ENCODE data around the gene EVI2B. TPM values are rescaled to one million over a fixed set of nuclear protein-coding genes. Genes with fewer than 3 reads are reported as not detected.
"Not testable (repeated sequence)": the region's sequence is repeated elsewhere in the genome, so short reads cannot be mapped to it uniquely, and the experiment has no call there.

The EVI2B gene
- total RNA-seq, 1 donor from 2014 or later, result 0.52 TPM

GRCh38 chr17:31294820-31295488, 18.9 kb downstream of the EVI2B start:
- Histone ChIP-seq H3K27me3 (ENCODE audit: control insufficient read depth in 3 of 3, insufficient read depth in 3 of 3, low read length in 3 of 3) (no peaks in the 10 kb centered on the region), H3K4me1 (ENCODE audit: control insufficient read depth in 3 of 3, insufficient read depth in 3 of 3, low read length in 3 of 3) (no peaks in the 10 kb centered on the region), H3K36me3 (ENCODE audit: control insufficient read depth in 3 of 3, insufficient read depth in 3 of 3, low read length in 3 of 3) (no peaks in the 10 kb centered on the region), H3K9me3 (ENCODE audit: control insufficient read depth in 3 of 3, low read length in 3 of 3) (no peaks in the 10 kb centered on the region), H3K4me3 (ENCODE audit: low read length in 3 of 3) (no peak overlapping the region), H3K27ac (ENCODE audit: low read depth, low read length) (no peak overlapping the region), H3K9ac (ENCODE audit: low read depth in 1 of 3, low read length in 3 of 3) (no peak overlapping the region)

- H3K4me3 ChIP-seq (ENCODE audit: low read length in 3 of 3), result no peak overlapping the region
- H3K9me3 ChIP-seq (ENCODE audit: control insufficient read depth in 3 of 3, low read length in 3 of 3), result no peaks in the 10 kb centered on the region
- H3K36me3 ChIP-seq (ENCODE audit: control insufficient read depth in 3 of 3, insufficient read depth in 3 of 3, low read length in 3 of 3), result no peaks in the 10 kb centered on the region
- no peak overlapping the region for H3K27ac ChIP-seq (ENCODE audit: low read depth, low read length)
- no peaks in the 10 kb centered on the region for H3K4me1 ChIP-seq (ENCODE audit: control insufficient read depth in 3 of 3, insufficient read depth in 3 of 3, low read length in 3 of 3)
- no peaks in the 10 kb centered on the region for H3K27me3 ChIP-seq (ENCODE audit: control insufficient read depth in 3 of 3, insufficient read depth in 3 of 3, low read length in 3 of 3)
- H3K9ac ChIP-seq (ENCODE audit: low read depth in 1 of 3, low read length in 3 of 3), result no peak overlapping the region
Measured at GRCh38 chr17:31294231-31294630, 19.6 kb downstream of the EVI2B start.

- no peaks in the 10 kb centered on the region for H3K36me3 ChIP-seq (ENCODE audit: control insufficient read depth in 3 of 3, insufficient read depth in 3 of 3, low read length in 3 of 3)
- no peak overlapping the region for H3K4me3 ChIP-seq (ENCODE audit: low read length in 3 of 3)
- H3K27ac ChIP-seq (ENCODE audit: low read depth, low read length), result no peak overlapping the region
- no peaks in the 10 kb centered on the region for H3K4me1 ChIP-seq (ENCODE audit: control insufficient read depth in 3 of 3, insufficient read depth in 3 of 3, low read length in 3 of 3)
- no peaks in the 10 kb centered on the region for H3K9me3 ChIP-seq (ENCODE audit: control insufficient read depth in 3 of 3, low read length in 3 of 3)
- H3K27me3 ChIP-seq (ENCODE audit: control insufficient read depth in 3 of 3, insufficient read depth in 3 of 3, low read length in 3 of 3), result no peaks in the 10 kb centered on the region
- no peak overlapping the region for H3K9ac ChIP-seq (ENCODE audit: low read depth in 1 of 3, low read length in 3 of 3)
Measured at GRCh38 chr17:31293581-31293980, 20.3 kb downstream of the EVI2B start.

- Histone ChIP-seq H3K9me3 (ENCODE audit: control insufficient read depth in 3 of 3, low read length in 3 of 3) (no peaks in the 10 kb centered on the region), H3K4me1 (ENCODE audit: control insufficient read depth in 3 of 3, insufficient read depth in 3 of 3, low read length in 3 of 3) (no peaks in the 10 kb centered on the region), H3K27ac (ENCODE audit: low read depth, low read length) (no peak overlapping the region), H3K27me3 (ENCODE audit: control insufficient read depth in 3 of 3, insufficient read depth in 3 of 3, low read length in 3 of 3) (no peaks in the 10 kb centered on the region), H3K4me3 (ENCODE audit: low read length in 3 of 3) (no peak overlapping the region), H3K36me3 (ENCODE audit: control insufficient read depth in 3 of 3, insufficient read depth in 3 of 3, low read length in 3 of 3) (no peaks in the 10 kb centered on the region), H3K9ac (ENCODE audit: low read depth in 1 of 3, low read length in 3 of 3) (no peak overlapping the region)
Measured at GRCh38 chr17:31291820-31292219, 22.0 kb downstream of the EVI2B start.

GRCh38 chr17:31289790-31290189, 24.1 kb downstream of the EVI2B start:
- H3K9me3 ChIP-seq (ENCODE audit: control insufficient read depth in 3 of 3, low read length in 3 of 3), result no peaks in the 10 kb centered on the region
- no peak overlapping the region for H3K4me3 ChIP-seq (ENCODE audit: low read length in 3 of 3)
- H3K9ac ChIP-seq (ENCODE audit: low read depth in 1 of 3, low read length in 3 of 3), result no peak overlapping the region
- H3K27ac ChIP-seq (ENCODE audit: low read depth, low read length), result no peak overlapping the region
- H3K27me3 ChIP-seq (ENCODE audit: control insufficient read depth in 3 of 3, insufficient read depth in 3 of 3, low read length in 3 of 3), result no peaks in the 10 kb centered on the region
- H3K36me3 ChIP-seq (ENCODE audit: control insufficient read depth in 3 of 3, insufficient read depth in 3 of 3, low read length in 3 of 3), result no peaks in the 10 kb centered on the region
- H3K4me1 ChIP-seq (ENCODE audit: control insufficient read depth in 3 of 3, insufficient read depth in 3 of 3, low read length in 3 of 3), result no peaks in the 10 kb centered on the region

- H3K4me3 ChIP-seq (ENCODE audit: low read length in 3 of 3); H3K36me3 ChIP-seq (ENCODE audit: control insufficient read depth in 3 of 3, insufficient read depth in 3 of 3, low read length in 3 of 3); H3K9me3 ChIP-seq (ENCODE audit: control insufficient read depth in 3 of 3, low read length in 3 of 3); H3K9ac ChIP-seq (ENCODE audit: low read depth in 1 of 3, low read length in 3 of 3); H3K4me1 ChIP-seq (ENCODE audit: control insufficient read depth in 3 of 3, insufficient read depth in 3 of 3, low read length in 3 of 3); H3K27me3 ChIP-seq (ENCODE audit: control insufficient read depth in 3 of 3, insufficient read depth in 3 of 3, low read length in 3 of 3); H3K27ac ChIP-seq (ENCODE audit: low read depth, low read length): not testable (repeated sequence)
Measured at GRCh38 chr17:31287932-31288331, 25.9 kb downstream of the EVI2B start.

- Histone ChIP-seq H3K27ac (ENCODE audit: low read depth, low read length) (no peak overlapping the region), H3K27me3 (ENCODE audit: control insufficient read depth in 3 of 3, insufficient read depth in 3 of 3, low read length in 3 of 3) (no peaks in the 10 kb centered on the region), H3K4me1 (ENCODE audit: control insufficient read depth in 3 of 3, insufficient read depth in 3 of 3, low read length in 3 of 3) (no peaks in the 10 kb centered on the region), H3K36me3 (ENCODE audit: control insufficient read depth in 3 of 3, insufficient read depth in 3 of 3, low read length in 3 of 3) (no peaks in the 10 kb centered on the region), H3K9me3 (ENCODE audit: control insufficient read depth in 3 of 3, low read length in 3 of 3) (no peaks in the 10 kb centered on the region), H3K9ac (ENCODE audit: low read depth in 1 of 3, low read length in 3 of 3) (no peak overlapping the region), H3K4me3 (ENCODE audit: low read length in 3 of 3) (no peak overlapping the region)
Measured at GRCh38 chr17:31286587-31286986, 27.3 kb downstream of the EVI2B start.

- no peaks in the 10 kb centered on the region for H3K4me1 ChIP-seq (ENCODE audit: control insufficient read depth in 3 of 3, insufficient read depth in 3 of 3, low read length in 3 of 3)
- H3K36me3 ChIP-seq (ENCODE audit: control insufficient read depth in 3 of 3, insufficient read depth in 3 of 3, low read length in 3 of 3), result peaks cover 0 to 6% (median 3%) of the 10 kb centered on the region in 3 donors
- H3K9me3 ChIP-seq (ENCODE audit: control insufficient read depth in 3 of 3, low read length in 3 of 3), result no peaks in the 10 kb centered on the region
- H3K9ac ChIP-seq (ENCODE audit: low read depth in 1 of 3, low read length in 3 of 3), result no peak overlapping the region
- no peak overlapping the region for H3K4me3 ChIP-seq (ENCODE audit: low read length in 3 of 3)
- H3K27ac ChIP-seq (ENCODE audit: low read depth, low read length), result no peak overlapping the region
- no peaks in the 10 kb centered on the region for H3K27me3 ChIP-seq (ENCODE audit: control insufficient read depth in 3 of 3, insufficient read depth in 3 of 3, low read length in 3 of 3)
Measured at GRCh38 chr17:31283841-31284240, 30.0 kb downstream of the EVI2B start.

GRCh38 chr17:31281061-31281460, 32.8 kb downstream of the EVI2B start:
- Histone ChIP-seq H3K36me3 (ENCODE audit: control insufficient read depth in 3 of 3, insufficient read depth in 3 of 3, low read length in 3 of 3) (peaks cover 0 to 12% (median 9%) of the 10 kb centered on the region in 3 donors), H3K9ac (ENCODE audit: low read depth in 1 of 3, low read length in 3 of 3) (no peak overlapping the region), H3K9me3 (ENCODE audit: control insufficient read depth in 3 of 3, low read length in 3 of 3) (no peaks in the 10 kb centered on the region), H3K27ac (ENCODE audit: low read depth, low read length) (no peak overlapping the region), H3K4me3 (ENCODE audit: low read length in 3 of 3) (no peak overlapping the region), H3K27me3 (ENCODE audit: control insufficient read depth in 3 of 3, insufficient read depth in 3 of 3, low read length in 3 of 3) (no peaks in the 10 kb centered on the region), H3K4me1 (ENCODE audit: control insufficient read depth in 3 of 3, insufficient read depth in 3 of 3, low read length in 3 of 3) (no peaks in the 10 kb centered on the region)

GRCh38 chr17:31279401-31279800, 34.5 kb downstream of the EVI2B start:
- Histone ChIP-seq H3K27ac (ENCODE audit: low read depth, low read length) (no peak overlapping the region), H3K9me3 (ENCODE audit: control insufficient read depth in 3 of 3, low read length in 3 of 3) (no peaks in the 10 kb centered on the region), H3K4me1 (ENCODE audit: control insufficient read depth in 3 of 3, insufficient read depth in 3 of 3, low read length in 3 of 3) (no peaks in the 10 kb centered on the region), H3K9ac (ENCODE audit: low read depth in 1 of 3, low read length in 3 of 3) (no peak overlapping the region), H3K4me3 (ENCODE audit: low read length in 3 of 3) (no peak overlapping the region), H3K36me3 (ENCODE audit: control insufficient read depth in 3 of 3, insufficient read depth in 3 of 3, low read length in 3 of 3) (peaks cover 0 to 12% (median 11%) of the 10 kb centered on the region in 3 donors), H3K27me3 (ENCODE audit: control insufficient read depth in 3 of 3, insufficient read depth in 3 of 3, low read length in 3 of 3) (no peaks in the 10 kb centered on the region)
